IMR-90 (cell line): ENCODE results near the gene DOCK4.

Experiments
- BHLHE40 ChIP-seq: fragments of 150-350 bp; IDR thresholded peaks from 2 replicates; pipeline ENCODE4 v1.6.1; 2016; ENCODE audit warnings: mild to moderate bottlenecking, low read depth, low read length
- CEBPB ChIP-seq: IDR thresholded peaks from 2 replicates; pipeline ENCODE4 v1.6.1; 2012; ENCODE audit warnings: low read depth, low read length, improper control_type of control experiment
- CHD1 ChIP-seq: IDR thresholded peaks from 2 replicates; pipeline ENCODE4 v1.6.1; 2012; ENCODE audit warnings: low read depth, low read length, improper control_type of control experiment
- MAFK ChIP-seq: IDR thresholded peaks from 2 replicates; pipeline ENCODE4 v1.6.1; 2012; ENCODE audit warnings: low read depth, low read length, improper control_type of control experiment
- MAZ ChIP-seq: IDR thresholded peaks from 2 replicates; pipeline ENCODE4 v1.6.1; 2012; ENCODE audit warnings: low read depth, mild to moderate bottlenecking, low read length, improper control_type of control experiment, moderate library complexity, borderline replicate concordance
- NFE2L2 ChIP-seq: fragments of 150-350 bp; IDR thresholded peaks from 2 replicates; pipeline ENCODE4 v1.6.1; 2016; ENCODE audit warnings: low read depth, mild to moderate bottlenecking, low read length
- POLR2A ChIP-seq: IDR thresholded peaks from 2 replicates; pipeline ENCODE4 v1.6.1; 2012; ENCODE audit warnings: mild to moderate bottlenecking, low read depth, low read length
- RAD21 ChIP-seq: IDR thresholded peaks from 2 replicates; pipeline ENCODE4 v1.6.1; 2012; ENCODE audit warnings: low read length, improper control_type of control experiment
- RCOR1 ChIP-seq: IDR thresholded peaks from 2 replicates; pipeline ENCODE4 v1.6.1; 2012; ENCODE audit warnings: mild to moderate bottlenecking, low read length, improper control_type of control experiment; ENCODE audit not compliant: insufficient replicate concordance
- RFX5 ChIP-seq: IDR thresholded peaks from 2 replicates; pipeline ENCODE4 v1.8.0; 2012; ENCODE audit warnings: low read depth, mild to moderate bottlenecking, low read length, moderate library complexity
- SMC3 ChIP-seq: fragments of 150-350 bp; IDR thresholded peaks from 2 replicates; pipeline ENCODE4 v1.6.1; 2016; ENCODE audit warnings: low read depth, mild to moderate bottlenecking, antibody characterized with exemption, low read length, moderate library complexity
- TF ChIP-seq, protein P1 (sequence below): conservative IDR thresholded peaks from 2 replicates; pipeline ENCODE4 v1.5.1; 2012; ENCODE audit warnings: mild to moderate bottlenecking, low read depth, low read length, improper control_type of control experiment
- TF ChIP-seq, protein P2 (sequence below): fragments of 150-350 bp; IDR thresholded peaks from 2 replicates; pipeline ENCODE4 v1.6.1; 2016; ENCODE audit warnings: low read depth, mild to moderate bottlenecking, low read length, moderate library complexity, borderline replicate concordance

DNA sequence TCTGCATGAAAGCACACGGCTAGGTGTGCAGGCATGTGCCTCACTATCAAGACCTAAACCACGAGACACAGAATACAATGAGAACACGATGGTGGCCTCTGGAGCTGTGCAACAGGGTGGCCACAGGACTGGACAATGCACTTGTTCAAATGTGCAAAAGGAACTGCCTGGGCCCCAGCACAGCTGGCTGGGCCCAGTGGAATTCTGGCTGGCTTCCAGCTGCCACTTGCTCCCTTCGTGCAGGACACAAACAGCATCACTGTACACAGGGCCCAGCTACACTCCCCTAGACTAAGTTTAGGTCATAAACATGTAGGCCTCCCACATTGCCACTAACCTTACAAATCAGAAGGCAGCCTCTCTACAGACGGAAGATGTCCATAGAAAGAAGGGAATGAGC lies 23.4 kb downstream of the DOCK4 start:
- TF ChIP-seq, protein P1, sequence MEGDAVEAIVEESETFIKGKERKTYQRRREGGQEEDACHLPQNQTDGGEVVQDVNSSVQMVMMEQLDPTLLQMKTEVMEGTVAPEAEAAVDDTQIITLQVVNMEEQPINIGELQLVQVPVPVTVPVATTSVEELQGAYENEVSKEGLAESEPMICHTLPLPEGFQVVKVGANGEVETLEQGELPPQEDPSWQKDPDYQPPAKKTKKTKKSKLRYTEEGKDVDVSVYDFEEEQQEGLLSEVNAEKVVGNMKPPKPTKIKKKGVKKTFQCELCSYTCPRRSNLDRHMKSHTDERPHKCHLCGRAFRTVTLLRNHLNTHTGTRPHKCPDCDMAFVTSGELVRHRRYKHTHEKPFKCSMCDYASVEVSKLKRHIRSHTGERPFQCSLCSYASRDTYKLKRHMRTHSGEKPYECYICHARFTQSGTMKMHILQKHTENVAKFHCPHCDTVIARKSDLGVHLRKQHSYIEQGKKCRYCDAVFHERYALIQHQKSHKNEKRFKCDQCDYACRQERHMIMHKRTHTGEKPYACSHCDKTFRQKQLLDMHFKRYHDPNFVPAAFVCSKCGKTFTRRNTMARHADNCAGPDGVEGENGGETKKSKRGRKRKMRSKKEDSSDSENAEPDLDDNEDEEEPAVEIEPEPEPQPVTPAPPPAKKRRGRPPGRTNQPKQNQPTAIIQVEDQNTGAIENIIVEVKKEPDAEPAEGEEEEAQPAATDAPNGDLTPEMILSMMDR, result no peak
- TF ChIP-seq POLR2A (no peak), NFE2L2 (no peak), RAD21 (no peak), SMC3 (no peak), CEBPB (no peak), CHD1 (no peak), BHLHE40 (no peak), RCOR1 (no peak), RFX5 (no peak), MAFK (no peak), MAZ (no peak)
- TF ChIP-seq, protein P2, sequence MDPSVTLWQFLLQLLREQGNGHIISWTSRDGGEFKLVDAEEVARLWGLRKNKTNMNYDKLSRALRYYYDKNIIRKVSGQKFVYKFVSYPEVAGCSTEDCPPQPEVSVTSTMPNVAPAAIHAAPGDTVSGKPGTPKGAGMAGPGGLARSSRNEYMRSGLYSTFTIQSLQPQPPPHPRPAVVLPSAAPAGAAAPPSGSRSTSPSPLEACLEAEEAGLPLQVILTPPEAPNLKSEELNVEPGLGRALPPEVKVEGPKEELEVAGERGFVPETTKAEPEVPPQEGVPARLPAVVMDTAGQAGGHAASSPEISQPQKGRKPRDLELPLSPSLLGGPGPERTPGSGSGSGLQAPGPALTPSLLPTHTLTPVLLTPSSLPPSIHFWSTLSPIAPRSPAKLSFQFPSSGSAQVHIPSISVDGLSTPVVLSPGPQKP, result no peak
